ENCODE data around the gene TRPM2.

- TF ChIP-seq CTCF (IDR thresholded peaks at IDR 0.05) (no peak), POLR2A (IDR thresholded peaks at IDR 0.05) (no peak)
Observed at GRCh38 chr21:44310628-44311507, 42.6 kb upstream of the TRPM2 start.
